Measurements from ENCODE around the gene HYDIN.

The HYDIN gene

DNA sequence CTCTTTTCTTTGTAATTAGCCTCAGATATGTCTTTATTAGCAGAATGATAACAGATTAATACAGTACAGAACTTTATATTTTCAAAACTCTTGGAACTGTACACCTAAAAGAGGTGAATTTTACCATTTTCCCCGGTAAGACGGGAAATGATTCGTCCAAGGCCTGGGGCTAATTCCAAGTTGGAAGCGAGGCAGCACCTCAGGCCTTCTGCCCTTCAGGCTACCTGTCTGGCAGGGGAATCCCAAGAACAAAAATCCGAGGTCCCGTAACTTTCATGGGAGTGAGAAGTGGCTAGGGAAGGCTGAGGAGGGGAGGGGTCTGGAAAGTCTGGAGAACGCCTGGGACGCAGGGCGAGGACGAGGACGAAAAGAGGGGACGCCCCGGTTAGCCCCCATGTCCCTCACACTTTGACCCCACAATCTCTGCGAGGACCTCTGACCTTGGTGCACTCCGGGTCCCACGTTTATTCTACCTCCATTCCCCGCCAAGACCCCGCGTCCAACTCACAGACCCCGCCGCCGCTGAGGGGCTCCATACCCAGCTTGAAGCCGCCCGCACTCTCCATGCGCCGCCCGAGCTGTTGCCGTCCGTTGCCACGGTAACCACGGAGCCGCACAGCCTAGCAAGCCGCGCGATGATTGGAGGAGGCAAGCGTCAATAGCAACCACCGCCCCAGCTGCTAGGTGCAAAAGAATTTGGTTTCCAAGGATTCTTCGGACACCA is at the start of gene HYDIN:
TSS of gene HYDIN (minus strand) at position 601 of the 724 bp plus-strand sequence. CDS start 43,827 bp downstream, outside the sequence.
- peak; percentile 61 for DNase-seq (ENCODE audit: low read depth)

DNA sequence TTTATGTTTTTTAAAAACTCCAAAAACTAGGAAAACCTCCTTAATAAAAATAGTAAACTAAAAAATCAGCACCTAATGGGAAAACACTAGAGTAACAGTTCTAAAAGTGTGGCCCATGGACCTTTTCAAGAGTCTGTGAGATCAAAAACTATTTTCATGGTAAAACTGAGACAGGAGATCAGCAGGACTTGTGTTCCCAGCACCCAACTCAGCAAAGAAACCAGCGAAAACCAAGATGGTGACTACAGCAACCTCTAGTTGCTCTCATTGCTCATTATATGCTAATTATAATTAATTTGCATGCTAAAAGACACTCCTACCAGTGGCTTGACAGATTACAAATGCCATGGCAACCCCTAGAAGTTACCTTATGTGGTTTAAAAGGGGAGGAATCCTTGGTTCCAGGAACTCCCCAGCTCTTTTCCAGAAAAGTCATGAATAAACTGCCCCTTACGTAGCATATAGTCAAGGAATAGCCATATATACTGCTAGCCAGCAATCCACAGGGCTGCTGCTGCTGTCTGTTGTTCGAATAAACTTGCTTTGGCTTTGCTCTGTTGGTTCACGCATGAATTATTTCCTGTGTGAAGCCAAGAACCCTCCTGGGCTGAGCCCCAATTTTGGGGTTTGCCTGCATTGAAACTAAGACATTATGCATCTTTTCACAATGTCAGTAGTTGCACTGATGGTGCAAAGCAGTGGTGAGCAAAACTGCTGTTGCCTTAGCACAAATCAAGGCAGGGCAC is 46.2 kb upstream of the HYDIN start:
- DNase-seq (ENCODE audit: low read depth), result no peak

DNA sequence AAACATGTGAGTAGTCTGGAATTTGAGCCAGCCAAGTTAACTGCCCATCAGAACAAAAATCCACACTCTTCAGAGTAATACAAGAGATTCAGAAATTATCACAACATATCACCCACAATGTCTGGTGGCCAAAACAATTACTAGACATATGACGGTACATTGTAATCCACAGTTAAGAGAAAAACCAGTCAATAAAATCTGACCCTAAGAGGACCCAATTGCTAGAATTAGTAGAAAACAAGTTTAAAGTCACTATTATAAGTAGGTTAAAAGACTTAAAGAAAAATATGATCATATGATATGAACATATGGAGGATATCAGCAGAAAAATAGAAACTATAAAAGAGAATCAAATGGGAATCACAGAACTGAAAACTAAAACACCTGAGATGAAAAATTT is 42.9 kb upstream of the HYDIN start:
- DNase-seq (ENCODE audit: low read depth), result no peak

DNA sequence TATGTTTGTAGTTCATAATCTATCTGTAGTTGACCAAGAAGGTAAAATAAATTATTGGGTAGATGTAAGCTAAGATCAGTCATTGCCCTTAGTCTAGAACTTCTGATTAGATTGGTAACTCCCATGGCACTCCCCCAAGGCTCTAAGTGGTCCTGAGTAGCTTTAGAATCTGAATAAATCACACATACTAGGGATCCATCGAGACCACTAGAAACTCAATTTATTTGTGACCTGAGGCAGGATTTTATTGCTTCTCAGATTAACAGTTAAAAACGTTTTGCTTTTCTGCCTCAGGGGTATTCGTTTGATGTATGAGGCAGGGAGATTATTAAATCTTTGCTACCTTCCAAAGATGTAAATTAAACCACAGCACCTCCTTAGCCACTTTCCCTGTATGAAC is 33.8 kb upstream of the HYDIN start:
- DNase-seq (ENCODE audit: low read depth), result no peak

DNA sequence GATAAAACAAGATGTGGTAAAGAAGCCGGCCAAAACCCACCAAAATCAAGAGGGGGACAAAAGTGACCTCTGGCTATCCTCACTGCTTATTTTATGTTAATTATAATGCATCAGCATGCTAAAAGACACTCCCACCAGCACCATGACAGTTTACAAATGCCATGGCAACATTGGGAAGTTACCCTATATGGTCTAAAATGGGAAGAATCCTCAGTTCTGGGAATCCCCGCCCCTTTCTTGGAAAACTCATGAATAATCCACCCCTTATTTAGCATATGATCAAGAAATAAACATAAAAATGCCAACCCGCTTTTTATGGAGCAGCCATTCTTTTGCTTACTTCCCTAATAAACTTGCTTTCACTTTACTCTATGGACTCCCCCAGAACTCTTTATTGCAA is 33.1 kb upstream of the HYDIN start:
- DNase-seq (ENCODE audit: low read depth), result no peak

DNA sequence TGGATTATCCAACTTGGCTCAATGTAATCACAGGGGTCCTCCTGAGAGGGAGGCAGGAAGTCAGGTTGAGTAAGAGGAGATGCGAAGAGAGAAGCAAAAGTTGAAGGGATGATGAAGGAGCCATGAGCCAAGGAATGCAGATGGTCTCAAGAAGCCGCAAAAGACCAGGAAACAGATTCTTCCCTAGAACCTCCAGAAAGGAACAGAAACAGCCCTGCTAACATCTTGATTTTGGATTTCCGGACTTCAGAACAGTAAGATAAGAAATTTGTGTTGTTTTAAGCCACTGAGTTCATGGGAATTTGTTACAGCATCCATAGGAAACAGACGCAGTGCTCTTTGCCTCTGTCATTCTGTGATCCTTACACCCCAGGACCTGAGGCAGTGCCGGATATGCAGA is 31.9 kb upstream of the HYDIN start:
- DNase-seq (ENCODE audit: low read depth), result no peak

DNA sequence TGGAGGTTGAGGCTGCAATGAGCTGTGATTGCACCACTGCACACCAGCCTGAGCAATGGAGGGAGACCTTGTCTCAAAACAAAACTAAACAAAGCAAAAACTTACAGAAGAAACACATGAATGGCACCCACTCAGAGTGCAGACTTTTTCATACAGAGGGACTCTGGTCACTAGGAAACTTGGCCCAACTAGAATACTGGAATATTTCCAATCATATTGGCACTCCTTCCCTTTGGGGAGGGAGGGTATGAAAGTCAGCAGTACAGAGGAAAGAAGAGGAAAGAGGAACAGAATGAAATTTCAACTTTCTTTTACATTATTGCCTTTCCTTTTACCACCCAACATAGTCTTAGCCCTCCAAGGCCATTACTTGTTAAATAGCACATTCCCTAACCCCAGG is 30.5 kb upstream of the HYDIN start:
- no peak for DNase-seq (ENCODE audit: low read depth)

DNA sequence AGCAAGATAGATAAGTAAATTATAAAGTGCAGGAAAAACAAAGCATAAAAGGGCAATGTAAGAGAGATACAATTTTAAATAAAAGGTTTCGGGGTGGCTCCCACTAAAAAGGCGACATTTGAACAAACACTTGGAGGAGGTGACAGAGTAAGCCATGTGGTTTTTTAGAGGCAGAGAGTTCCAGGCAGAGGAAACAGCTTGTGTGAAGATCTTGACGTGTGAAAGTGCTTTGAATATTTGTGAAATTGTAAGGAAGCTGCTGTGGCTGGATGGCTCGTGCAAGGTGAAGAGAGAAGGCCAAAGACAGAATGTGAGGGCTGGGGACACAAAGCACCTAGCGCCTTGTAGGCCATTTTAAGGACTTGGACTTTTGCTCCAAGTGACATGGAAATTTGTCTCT is 28.6 kb upstream of the HYDIN start:
- DNase-seq (ENCODE audit: low read depth), result no peak

DNA sequence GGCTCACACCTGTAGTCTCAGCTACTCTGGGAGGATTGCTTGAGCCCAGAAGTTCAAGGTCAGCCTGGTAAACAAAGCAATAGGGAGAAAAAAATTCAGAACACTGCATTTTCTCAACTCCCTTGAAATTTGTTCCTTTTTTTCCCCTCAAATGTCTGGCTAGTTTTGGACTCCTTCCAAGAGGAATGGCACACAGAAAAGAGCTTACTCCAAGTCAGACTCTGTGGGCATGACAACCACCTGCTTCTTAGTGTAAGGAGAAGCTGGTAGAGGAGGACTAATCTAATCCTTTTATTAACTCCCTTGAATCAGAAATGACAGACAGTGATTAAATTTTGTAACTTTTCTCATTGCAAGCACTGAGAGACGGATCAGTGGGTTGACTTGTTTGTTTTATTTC is 27.9 kb upstream of the HYDIN start:
- DNase-seq (ENCODE audit: low read depth), result no peak

DNA sequence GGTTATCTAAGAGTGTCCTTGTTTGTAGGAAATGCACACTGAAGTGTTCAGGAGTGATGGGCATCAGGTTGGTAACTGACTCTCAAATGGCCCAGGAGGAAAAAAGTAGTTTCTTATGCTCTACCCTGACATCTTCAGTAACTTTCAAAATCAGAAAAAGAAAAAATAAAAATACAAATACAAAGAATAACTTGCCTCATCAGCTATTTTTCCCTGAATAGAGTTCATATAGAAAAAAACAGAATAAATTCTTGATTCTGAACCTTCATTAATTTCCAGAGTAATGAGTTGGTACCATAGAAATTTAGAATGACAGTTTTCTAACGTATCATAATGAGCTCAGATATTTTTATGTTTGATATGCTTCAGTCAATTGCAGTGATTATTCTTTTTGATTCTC is 27.2 kb upstream of the HYDIN start:
- DNase-seq (ENCODE audit: low read depth), result no peak

DNA sequence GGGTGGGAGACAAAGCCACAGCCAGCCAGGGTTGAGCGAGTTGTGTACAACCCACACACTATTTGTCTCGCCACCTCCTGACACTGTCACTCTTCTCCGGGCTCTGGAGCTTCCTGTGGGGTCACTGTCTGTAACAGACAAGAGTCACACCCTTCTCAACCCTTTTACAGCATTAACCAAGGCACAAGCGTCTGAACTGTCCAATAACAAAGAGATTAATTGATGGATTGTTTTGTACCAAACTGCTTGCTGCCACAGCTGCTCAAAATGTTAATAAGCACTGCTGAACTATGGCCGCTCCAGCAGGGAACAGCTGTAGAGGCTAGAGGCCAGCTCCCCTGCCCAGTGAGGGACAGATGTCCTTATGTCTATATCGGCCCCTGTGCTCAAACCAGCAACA is 25.2 kb upstream of the HYDIN start:
- DNase-seq (ENCODE audit: low read depth), result no peak

DNA sequence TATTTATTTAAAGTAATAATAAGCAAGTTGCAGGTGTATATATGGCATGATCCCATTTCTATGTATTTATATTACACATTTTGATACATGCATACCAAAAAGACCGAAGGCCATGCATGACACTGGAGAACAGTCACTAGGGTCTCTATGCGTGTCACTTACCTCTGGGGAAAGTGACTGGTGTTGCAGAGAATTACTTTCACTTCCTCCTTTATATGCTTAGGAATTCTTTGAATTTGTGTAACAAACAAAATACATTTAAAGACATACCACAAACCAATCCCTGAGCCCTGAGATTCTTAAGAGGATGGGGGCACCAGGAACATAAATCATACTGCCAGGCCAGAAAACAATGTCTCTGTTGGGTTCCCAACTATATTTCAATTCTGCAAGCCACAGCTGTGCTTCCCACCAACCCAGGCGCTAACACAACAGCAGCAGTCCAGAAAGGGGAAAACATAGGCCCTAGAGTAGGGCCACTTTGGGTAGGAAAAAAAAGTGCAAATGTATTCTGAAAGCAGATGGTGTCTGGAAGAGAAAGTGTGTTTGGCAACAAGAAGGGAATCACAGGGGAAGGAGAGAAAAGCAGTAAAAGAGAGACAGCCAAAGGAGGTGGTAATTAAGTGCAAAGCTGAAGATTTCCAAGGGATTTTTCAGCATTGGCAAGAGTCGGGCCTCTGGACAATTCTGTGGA is 24.5 kb upstream of the HYDIN start:
- no peak for DNase-seq (ENCODE audit: low read depth)

DNA sequence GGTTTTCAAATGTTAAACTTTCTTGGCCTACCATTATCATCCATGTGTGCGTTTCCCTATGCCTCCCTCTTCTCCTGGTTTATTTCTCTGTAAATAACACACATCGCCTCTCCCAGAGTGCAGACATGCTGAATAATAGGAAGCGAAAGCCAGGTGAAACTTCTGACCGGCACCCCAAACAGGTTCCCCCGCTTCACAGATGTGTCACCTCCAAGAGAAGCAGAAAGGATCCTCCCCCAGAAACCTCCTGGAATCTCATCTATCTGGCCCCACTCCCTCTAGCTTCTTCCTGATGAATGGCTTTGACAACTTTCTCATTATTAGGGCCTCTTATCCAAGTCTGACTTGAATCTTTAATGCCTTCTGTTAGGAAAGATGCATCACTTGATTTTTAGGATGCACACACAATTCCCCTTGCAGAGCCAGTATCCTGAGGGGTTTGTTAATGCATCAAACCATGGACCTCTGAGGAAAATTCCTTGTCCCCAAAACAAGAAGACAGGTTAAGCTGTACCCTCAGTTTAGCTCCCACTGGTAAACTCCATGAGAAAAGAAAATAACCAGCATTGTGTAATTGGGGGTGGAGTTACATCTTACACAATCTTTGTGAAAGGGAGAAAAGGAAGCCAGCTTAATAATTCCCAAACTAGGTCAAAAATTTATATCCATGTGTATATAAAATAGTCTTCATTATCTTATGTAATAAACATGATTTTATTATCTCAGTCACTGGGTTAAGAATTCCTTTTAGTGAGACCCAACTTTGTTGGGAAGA is 20.1 kb upstream of the HYDIN start:
- peak; percentile 21 for DNase-seq (ENCODE audit: low read depth)

DNA sequence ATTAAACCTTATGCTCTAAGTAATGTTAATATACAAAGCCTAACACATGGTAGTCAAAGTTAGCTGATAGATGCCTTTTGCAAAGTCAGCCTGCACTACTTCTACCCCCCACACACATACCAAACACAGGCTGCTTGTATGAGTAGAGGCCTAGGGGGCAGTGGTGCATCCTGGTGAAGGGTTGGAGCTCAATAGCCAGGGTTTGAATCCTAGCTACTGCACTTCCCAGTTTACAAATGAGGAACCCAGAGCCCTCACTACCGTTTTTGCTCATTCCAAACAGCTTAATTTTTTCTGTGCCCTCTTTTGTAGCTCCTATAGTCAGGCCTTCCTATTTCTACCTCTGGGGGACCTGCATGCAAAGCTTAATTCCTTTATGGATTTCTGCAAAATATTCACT is 18.9 kb upstream of the HYDIN start:
- DNase-seq (ENCODE audit: low read depth), result no peak

DNA sequence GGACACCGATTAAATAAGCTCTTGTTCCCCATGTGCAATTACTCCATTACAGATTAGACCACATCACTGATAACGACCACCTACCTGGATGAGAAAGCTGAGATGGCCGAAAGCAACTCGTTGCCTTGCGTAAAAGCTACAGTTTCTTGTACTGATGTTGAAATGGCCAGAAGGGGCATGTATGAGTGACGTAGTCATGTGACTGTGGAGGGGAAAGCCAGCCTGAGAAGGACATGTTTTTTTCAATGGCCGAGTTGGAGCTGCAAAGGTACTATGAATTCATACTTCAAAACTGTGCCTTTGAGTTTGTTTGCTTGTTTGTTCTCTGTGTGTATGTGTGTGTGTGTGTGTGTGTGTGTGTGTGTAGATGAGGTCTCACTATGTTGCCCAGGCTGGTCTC is 17.0 kb upstream of the HYDIN start:
- DNase-seq (ENCODE audit: low read depth), result no peak

DNA sequence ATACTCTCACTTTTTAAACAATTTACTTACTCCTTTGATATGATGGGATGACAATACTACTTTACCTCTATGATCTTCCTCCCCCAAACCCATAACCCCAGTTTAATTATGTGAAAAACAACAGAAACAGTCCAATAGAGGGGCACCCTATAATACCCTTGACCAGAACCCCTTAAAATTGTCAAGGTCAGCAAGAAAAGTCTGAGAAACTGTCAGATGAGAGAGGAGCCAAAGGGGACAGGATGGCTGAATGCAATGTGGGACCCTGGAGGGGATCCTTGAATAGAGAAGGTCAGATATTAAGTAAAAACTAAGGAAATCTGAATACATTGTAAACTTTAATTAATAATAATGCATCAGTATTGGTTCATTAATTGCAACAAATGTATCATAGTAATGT is 15.8 kb upstream of the HYDIN start:
- no peak for DNase-seq (ENCODE audit: low read depth)

DNA sequence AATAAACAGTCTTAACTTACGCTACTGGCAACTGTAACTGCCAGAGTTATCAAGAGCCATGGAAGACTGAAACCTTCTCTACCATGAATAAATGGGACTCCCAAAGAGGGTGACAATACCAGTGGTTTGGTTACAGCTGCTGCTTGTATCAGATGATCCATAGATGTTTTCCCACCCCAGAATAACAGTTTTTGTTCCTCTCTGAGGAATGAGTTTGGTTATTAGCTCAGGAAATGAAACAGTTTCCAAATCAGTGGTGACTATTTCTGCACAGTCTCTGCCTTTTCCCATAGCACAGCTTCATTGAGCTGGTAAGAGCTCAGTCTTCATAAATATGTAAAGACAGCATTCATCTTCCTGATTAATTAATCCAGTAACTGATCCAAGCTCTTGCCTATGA is 14.0 kb upstream of the HYDIN start:
- no peak for DNase-seq (ENCODE audit: low read depth)

DNA sequence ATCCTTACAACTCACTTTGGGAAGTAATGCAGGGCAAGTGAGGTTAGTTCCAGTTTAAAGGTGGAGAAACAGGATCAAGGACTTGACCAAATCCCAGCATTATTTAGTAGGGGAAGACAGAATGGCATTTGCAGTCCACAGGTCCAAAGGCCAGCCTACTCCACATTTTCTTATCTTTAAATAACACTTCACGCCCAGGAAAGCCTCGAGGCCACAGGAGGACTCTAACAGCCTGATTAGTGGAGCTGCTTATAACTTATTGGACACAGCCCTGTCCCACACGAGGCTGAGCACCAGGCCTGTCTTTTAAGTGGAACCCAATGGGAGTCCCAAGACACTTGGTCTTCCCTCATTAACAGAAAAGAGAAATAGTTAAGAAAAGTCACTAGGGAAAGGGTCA is 12.1 kb upstream of the HYDIN start:
- no peak for DNase-seq (ENCODE audit: low read depth)

DNA sequence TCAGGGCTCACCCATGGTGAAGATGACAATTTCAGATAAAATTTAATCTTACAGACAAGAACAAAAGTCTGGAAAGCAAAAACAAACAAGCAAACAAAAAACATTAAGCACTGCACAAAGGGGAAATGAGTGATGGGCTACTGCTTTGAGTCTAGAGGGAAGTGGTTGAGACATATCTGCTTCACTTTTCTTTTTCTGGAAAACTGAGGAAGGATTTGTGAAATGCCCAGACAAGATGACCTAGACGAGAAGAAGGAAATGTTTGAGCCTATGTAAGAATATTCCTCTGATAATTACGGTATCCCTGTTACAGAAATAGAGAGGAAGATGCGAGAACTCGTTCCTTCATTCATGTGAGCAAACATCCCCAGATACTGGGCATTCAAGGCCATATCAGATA is 11.5 kb upstream of the HYDIN start:
- DNase-seq (ENCODE audit: low read depth), result no peak

DNA sequence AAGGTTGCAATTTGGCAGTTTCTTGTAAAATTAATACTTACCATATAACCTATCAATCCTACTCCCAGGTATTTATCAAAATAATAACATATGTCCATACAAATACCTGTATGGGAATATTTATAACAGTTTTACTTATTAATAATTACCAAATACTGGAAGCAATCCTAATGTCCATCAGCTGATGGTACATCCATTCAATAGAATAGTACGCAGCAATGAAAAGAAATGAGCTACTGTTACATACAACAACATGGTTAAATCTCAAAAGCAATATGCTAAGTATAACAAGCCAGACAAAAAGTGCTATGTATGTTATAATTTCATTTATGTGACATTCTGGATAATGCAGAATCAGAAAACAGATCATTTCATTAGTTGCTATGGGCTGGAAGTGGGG is 1.2 kb downstream of the HYDIN start:
- no peak for DNase-seq (ENCODE audit: low read depth)

DNA sequence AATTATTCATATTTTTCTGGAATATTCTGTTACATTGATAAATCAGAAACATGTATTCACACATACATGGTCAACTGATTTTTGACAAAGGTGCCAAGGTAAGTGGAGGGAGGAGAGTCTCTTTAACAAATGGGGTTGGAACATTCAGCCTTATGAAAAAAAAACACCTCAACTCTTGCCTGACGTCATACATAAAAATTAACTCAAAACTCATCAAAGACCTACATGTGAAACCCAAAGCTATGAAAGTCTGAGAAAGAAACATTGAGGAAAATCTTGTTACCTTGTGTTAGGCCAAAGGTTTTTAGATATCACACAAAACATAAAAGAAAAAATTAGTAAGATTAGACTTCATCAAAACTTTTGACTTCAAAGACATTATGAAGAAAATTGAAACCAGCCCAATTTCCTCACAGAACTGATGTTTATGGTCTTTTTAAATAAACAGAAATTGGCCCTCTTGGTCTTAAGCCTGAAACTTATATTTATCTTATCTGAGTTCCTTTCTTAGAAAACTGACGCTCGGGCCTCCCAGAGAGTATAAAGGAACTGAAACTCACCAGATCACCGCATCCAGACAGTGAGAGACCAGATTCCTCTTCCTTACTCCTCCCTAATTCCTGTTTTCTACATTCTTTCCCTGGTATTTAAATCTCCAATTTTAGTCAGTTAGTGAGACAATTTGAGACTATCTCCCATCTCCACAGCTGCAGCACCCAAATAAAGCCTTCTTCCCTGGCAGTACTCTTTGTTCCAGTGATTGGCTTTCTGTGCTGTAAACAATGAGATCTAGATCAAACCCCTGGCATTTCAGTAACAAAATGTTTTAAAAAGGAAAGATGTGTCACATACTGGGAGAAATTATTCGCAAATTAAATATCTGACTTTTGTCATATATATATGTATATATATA is 4.0 kb downstream of the HYDIN start:
- DNase-seq (ENCODE audit: low read depth), result no peak
